Measurements from ENCODE around the gene ZCWPW1. TPM values are rescaled to one million over a fixed set of nuclear protein-coding genes. Genes with fewer than 3 reads are reported as not detected.

Gene ZCWPW1
- polyA plus RNA-seq, 1 experiment = 2.2 TPM

GRCh38 chr7:100469227-100470044 lies 40.9 kb upstream of the ZCWPW1 start:
- no peak for DNase-seq (ENCODE audit: low read depth)
- CTCF ChIA-PET = interaction anchor here (0.7 to 5.2 kb wide), 27 partner anchors 9 to 392 kb away, joined by 3 to 50 read pairs (median 5); partner anchors contain the start of genes FBXO24, LRCH4, MOSPD3 and SLC12A9
- Histone ChIP-seq H3K4me3 (ENCODE audit: low read depth, low read length) (no peak overlapping the region), H3K27me3 (ENCODE audit: control insufficient read depth, insufficient read depth, low read length) (no peaks in the 10 kb centered on the region), H3K36me3 (ENCODE audit: control insufficient read depth, insufficient read depth, low read length) (peaks cover 28% of the 10 kb centered on the region)
- POLR2A ChIA-PET = interaction anchor here (0.7 kb wide), 1 partner anchor 93 kb away, joined by 3 read pairs; no protein-coding TSS in a partner anchor
- TF ChIP-seq CTCF (IDR thresholded peaks at IDR 0.05; ENCODE audit: insufficient read depth, low read depth, low read length) = peak; percentile 98

- no peak for DNase-seq (ENCODE audit: low read depth)
- POLR2A ChIA-PET = no interaction called here
- peaks cover 20% of the 10 kb centered on the region for H3K36me3 ChIP-seq (ENCODE audit: control insufficient read depth, insufficient read depth, low read length)
Measured at GRCh38 chr7:100467638-100468373, 39.3 kb upstream of the ZCWPW1 start.

DNA sequence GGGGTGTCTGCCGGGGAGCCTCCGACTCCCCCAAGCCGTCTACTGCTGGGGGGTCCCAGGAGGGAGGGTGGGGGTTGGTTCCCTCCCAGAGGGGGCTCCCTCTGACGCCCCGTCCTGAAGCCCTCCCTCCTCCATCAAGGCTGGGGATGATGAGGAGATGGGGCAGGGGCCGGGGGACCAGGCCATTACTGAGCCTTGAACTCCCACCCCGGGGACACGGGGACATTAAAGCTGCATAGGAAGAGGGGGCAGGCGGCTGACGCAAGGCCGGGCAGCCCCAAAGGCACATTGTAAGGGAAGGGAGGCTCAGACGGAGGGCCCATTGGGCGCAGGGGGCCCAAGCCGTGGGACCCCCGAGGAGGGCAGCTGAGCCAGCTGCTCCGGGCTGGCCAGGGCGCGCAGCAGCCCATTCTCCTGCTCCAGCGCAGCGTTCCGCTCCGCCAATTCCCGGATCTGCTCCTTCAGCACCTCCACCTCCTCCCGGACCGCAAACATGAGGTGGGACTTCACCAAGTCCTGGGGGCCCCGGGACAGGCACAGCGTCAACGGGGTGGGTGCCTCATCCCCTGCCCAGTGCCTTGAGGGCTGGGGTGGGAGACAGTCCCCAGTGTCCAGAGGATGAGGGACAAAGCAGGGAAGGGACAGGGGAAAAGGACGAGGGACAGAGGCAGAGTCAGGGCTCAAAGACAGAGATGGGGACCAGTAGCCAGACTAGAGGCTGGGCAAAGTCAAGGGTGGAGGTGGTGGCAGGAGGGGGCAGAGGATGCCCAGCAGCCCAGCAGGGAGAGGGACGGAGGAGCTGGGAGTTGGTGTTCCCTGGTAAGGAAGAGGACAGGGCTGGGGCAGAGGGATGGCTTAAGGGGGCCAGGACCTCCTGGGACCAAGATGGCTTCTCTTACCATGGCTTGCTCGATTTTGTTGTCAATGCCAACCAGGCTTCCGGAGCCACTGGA lies 38.4 kb upstream of the ZCWPW1 start:
- CTCF ChIA-PET = interaction anchor here (1.1 to 5.2 kb wide), 3 partner anchors 11 to 97 kb away, joined by 4 to 50 read pairs (median 34); no protein-coding TSS in a partner anchor
- Histone ChIP-seq H3K4me3 (ENCODE audit: low read depth, low read length) (no peak overlapping the region), H3K36me3 (ENCODE audit: control insufficient read depth, insufficient read depth, low read length) (peaks cover 17% of the 10 kb centered on the region), H3K27me3 (ENCODE audit: control insufficient read depth, insufficient read depth, low read length) (no peaks in the 10 kb centered on the region)
- DNase-seq (ENCODE audit: low read depth) = no peak
- no peak for TF ChIP-seq CTCF (IDR thresholded peaks at IDR 0.05; ENCODE audit: insufficient read depth, low read depth, low read length)
- POLR2A ChIA-PET = no interaction called here

More at GRCh38 chr7:100467638-100468373, 39.3 kb upstream of the ZCWPW1 start:
- Histone ChIP-seq H3K4me3 (ENCODE audit: low read depth, low read length) (no peak overlapping the region), H3K27me3 (ENCODE audit: control insufficient read depth, insufficient read depth, low read length) (no peaks in the 10 kb centered on the region)
- TF ChIP-seq CTCF (IDR thresholded peaks at IDR 0.05; ENCODE audit: insufficient read depth, low read depth, low read length) = no peak
- CTCF ChIA-PET = interaction anchor here (1.1 to 5.2 kb wide), 3 partner anchors 10 to 96 kb away, joined by 4 to 50 read pairs (median 34); no protein-coding TSS in a partner anchor

DNA sequence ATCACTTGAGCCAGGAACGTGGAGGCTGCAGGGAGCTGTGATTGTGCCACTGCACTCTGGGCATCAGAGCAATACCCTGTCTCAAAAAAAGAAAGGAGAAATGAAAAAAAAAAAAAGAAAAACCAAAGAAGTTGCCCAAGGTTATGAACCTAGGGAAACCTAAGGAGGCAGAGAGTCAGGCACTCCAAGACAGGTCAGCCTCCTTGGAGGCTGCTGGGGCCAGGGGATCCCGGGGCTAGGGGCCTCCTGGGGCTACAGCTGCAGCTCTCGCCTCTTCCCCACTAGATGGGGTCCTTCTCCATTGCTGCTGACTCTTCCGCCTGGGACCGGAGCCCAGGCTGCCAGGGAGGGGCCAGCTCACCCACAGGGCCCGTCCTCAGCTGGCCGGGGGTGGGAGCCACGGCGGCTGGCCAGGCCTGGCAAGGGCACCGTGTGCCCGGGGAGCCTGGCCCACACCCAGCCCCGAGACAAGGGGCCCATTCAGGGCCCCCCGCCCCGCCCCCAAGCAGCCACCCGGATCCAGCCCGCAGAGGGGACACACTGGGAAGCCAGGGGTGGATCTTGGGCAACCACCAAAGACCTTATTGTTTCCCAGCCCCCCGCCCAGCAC lies 37.3 kb upstream of the ZCWPW1 start:
- Histone ChIP-seq H3K27me3 (ENCODE audit: control insufficient read depth, insufficient read depth, low read length) (no peaks in the 10 kb centered on the region), H3K4me3 (ENCODE audit: low read depth, low read length) (no peak overlapping the region), H3K36me3 (ENCODE audit: control insufficient read depth, insufficient read depth, low read length) (peaks cover 16% of the 10 kb centered on the region)
- CTCF ChIA-PET = interaction anchor here (1.0 to 3.5 kb wide), 15 partner anchors 9 to 368 kb away, joined by 3 to 40 read pairs (median 4); partner anchors contain the start of genes MOSPD3, POP7 and TSC22D4
- POLR2A ChIA-PET = interaction anchor here (0.7 kb wide), 1 partner anchor 38 kb away, joined by 9 read pairs; the partner anchor contains the start of gene ZCWPW1
- TF ChIP-seq CTCF (IDR thresholded peaks at IDR 0.05; ENCODE audit: insufficient read depth, low read depth, low read length) = peak; percentile 82
- no peak for DNase-seq (ENCODE audit: low read depth)

Measured in BJ (cell line).